H9 (cell line): Measurements from ENCODE around the gene ANKRD62. TPM values are rescaled to one million over a fixed set of nuclear protein-coding genes. Genes with fewer than 3 reads are reported as not detected.
"Not testable (repeated sequence)": the region's sequence is repeated elsewhere in the genome, so short reads cannot be mapped to it uniquely, and the experiment has no call there.

Source experiments
- DNase-seq: peaks from one replicate; pipeline ENCODE4 v3.0.0-alpha.2; 2017
- H2AFZ ChIP-seq: one replicate; pipeline ENCODE4 v1.6.1; 2013; ENCODE audit warnings: mild to moderate bottlenecking, low read length, control low read depth, moderate library complexity
- H2AK5ac ChIP-seq: 2 replicates; pipeline ENCODE4 v1.6.1; 2013; ENCODE audit warnings: low read length, control low read depth, mixed read lengths; ENCODE audit not compliant: insufficient read length
- H2BK120ac ChIP-seq: one replicate; pipeline ENCODE4 v1.6.1; 2013; ENCODE audit warnings: low read depth, mild to moderate bottlenecking, low read length, control low read depth, inconsistent platforms; ENCODE audit not compliant: poor library complexity, severe bottlenecking
- H2BK12ac ChIP-seq: 2 replicates; pipeline ENCODE4 v1.6.1; 2013; ENCODE audit warnings: low read length, control low read depth, mixed read lengths, low read depth; ENCODE audit not compliant: insufficient read length
- H2BK15ac ChIP-seq: 2 replicates; pipeline ENCODE4 v1.6.1; 2013; ENCODE audit warnings: low read depth, low read length, control low read depth
- H2BK20ac ChIP-seq: one replicate; pipeline ENCODE4 v1.6.1; 2013; ENCODE audit warnings: low read depth, mild to moderate bottlenecking, low read length, control low read depth, inconsistent platforms; ENCODE audit not compliant: poor library complexity, severe bottlenecking
- H2BK5ac ChIP-seq: 2 replicates; pipeline ENCODE4 v1.6.1; 2013; ENCODE audit warnings: low read length, control low read depth, mixed read lengths; ENCODE audit not compliant: insufficient read length
- H3K14ac ChIP-seq: 2 replicates; pipeline ENCODE4 v1.6.1; 2013; ENCODE audit warnings: low read length, control low read depth; ENCODE audit not compliant: insufficient read depth
- H3K18ac ChIP-seq: 2 replicates; pipeline ENCODE4 v1.6.1; 2013; ENCODE audit warnings: low read depth, mild to moderate bottlenecking, mixed read lengths, low read length, control low read depth; ENCODE audit not compliant: insufficient read length
- H3K23ac ChIP-seq: 2 replicates; pipeline ENCODE4 v1.6.1; 2013; ENCODE audit warnings: low read length, control low read depth, mixed read lengths, low read depth; ENCODE audit not compliant: insufficient read length
- H3K23me2 ChIP-seq: 2 replicates; pipeline ENCODE4 v1.6.1; 2013; ENCODE audit warnings: low read depth, mild to moderate bottlenecking, mixed read lengths, low read length, control low read depth; ENCODE audit not compliant: insufficient read length, poor library complexity, severe bottlenecking
- H3K27ac ChIP-seq: 2 replicates; pipeline ENCODE4 v1.5.1; 2013; ENCODE audit warnings: low read length, control low read depth, mixed read lengths, low read depth; ENCODE audit not compliant: insufficient read length
- H3K27me3 ChIP-seq: 2 replicates; pipeline ENCODE4 v1.6.1; 2013; ENCODE audit warnings: low read length, control low read depth, inconsistent platforms; ENCODE audit not compliant: insufficient read depth
- H3K4ac ChIP-seq: 2 replicates; pipeline ENCODE4 v1.6.1; 2013; ENCODE audit warnings: low read depth, mild to moderate bottlenecking, control low read depth, inconsistent platforms, low read length, moderate library complexity
- H3K4me1 ChIP-seq: 2 replicates; pipeline ENCODE4 v1.6.1; 2013; ENCODE audit warnings: low read length, control low read depth, inconsistent platforms; ENCODE audit not compliant: insufficient read depth
- H3K4me2 ChIP-seq: 2 replicates; pipeline ENCODE4 v1.6.1; 2013; ENCODE audit warnings: low read length, control low read depth, mixed read lengths; ENCODE audit not compliant: insufficient read length, insufficient read depth
- H3K56ac ChIP-seq: 2 replicates; pipeline ENCODE4 v1.6.1; 2013; ENCODE audit warnings: low read depth, mild to moderate bottlenecking, mixed read lengths, low read length, control low read depth; ENCODE audit not compliant: insufficient read length
- H3K79me1 ChIP-seq: 2 replicates; pipeline ENCODE4 v1.6.1; 2013; ENCODE audit warnings: low read depth, mild to moderate bottlenecking, moderate library complexity, low read length, control low read depth, inconsistent platforms; ENCODE audit not compliant: insufficient read depth, poor library complexity, severe bottlenecking
- H3K79me2 ChIP-seq: 2 replicates; pipeline ENCODE4 v1.6.1; 2013; ENCODE audit warnings: low read length, control low read depth, inconsistent platforms; ENCODE audit not compliant: insufficient read depth
- H3K9ac ChIP-seq: 2 replicates; pipeline ENCODE4 v1.6.1; 2013; ENCODE audit warnings: low read length, control low read depth, mixed read lengths; ENCODE audit not compliant: insufficient read length; ENCODE audit errors: extremely low read depth
- H3K9me3 ChIP-seq: one replicate; pipeline ENCODE4 v1.6.1; 2013; ENCODE audit warnings: low read depth, low read length, inconsistent platforms; ENCODE audit not compliant: control insufficient read depth
- H3T11ph ChIP-seq: one replicate; pipeline ENCODE4 v1.6.1; 2013; ENCODE audit warnings: mild to moderate bottlenecking, low read length, control low read depth, inconsistent platforms
- H4K20me1 ChIP-seq: one replicate; pipeline ENCODE4 v1.6.1; 2013; ENCODE audit not compliant: control insufficient read depth, insufficient read length, insufficient read depth
- H4K5ac ChIP-seq: 2 replicates; pipeline ENCODE4 v1.6.1; 2013; ENCODE audit warnings: low read depth, mild to moderate bottlenecking, mixed read lengths, low read length, control low read depth; ENCODE audit not compliant: insufficient read length
- H4K8ac ChIP-seq: replicated peaks from 2 replicates; pipeline ENCODE4 v1.6.1; 2013; ENCODE audit warnings: low read length, control low read depth, mixed read lengths, low read depth; ENCODE audit not compliant: insufficient read length
- H4K91ac ChIP-seq: 2 replicates; pipeline ENCODE4 v1.6.1; 2013; ENCODE audit warnings: low read depth, mild to moderate bottlenecking, moderate library complexity, mixed read lengths, low read length, control low read depth; ENCODE audit not compliant: insufficient read length
- H3K27ac Mint-ChIP-seq, 3 experiments: 2 replicates in 2 of 3; 3 replicates in 1 of 3; pipeline ENCODE4 v1.8.0; 2020 to 2021; ENCODE audit warnings: mixed read lengths in 3 of 3, mild to moderate bottlenecking in 1 of 3, moderate library complexity in 1 of 3
- H3K27me3 Mint-ChIP-seq: 2 replicates; pipeline ENCODE4 v1.8.0; 2021; ENCODE audit warnings: low read depth, mild to moderate bottlenecking, moderate library complexity, mixed read lengths
- H3K36me3 Mint-ChIP-seq, 3 experiments: 2 replicates in 2 of 3; 3 replicates in 1 of 3; pipeline ENCODE4 v1.8.0; 2020 to 2021; ENCODE audit warnings: low read depth in 3 of 3, mixed read lengths in 3 of 3; ENCODE audit not compliant: insufficient read depth in 1 of 3
- H3K4me1 Mint-ChIP-seq, 2 experiments: 2 replicates each; pipeline ENCODE4 v1.8.0; 2020; ENCODE audit warnings: mixed read lengths in 2 of 2
- H3K4me3 Mint-ChIP-seq, 2 experiments: 2 replicates in 1 of 2; 3 replicates in 1 of 2; pipeline ENCODE4 v1.8.0; 2020 to 2021; ENCODE audit warnings: mild to moderate bottlenecking in 2 of 2, mixed read lengths in 2 of 2, moderate library complexity in 1 of 2
- H3K9me3 Mint-ChIP-seq, 2 experiments: 2 replicates in 1 of 2; 3 replicates in 1 of 2; pipeline ENCODE4 v1.8.0; 2020; ENCODE audit warnings: mild to moderate bottlenecking in 2 of 2, mixed read lengths in 2 of 2, moderate library complexity in 1 of 2
- WGBS: extraction: QIAGEN DNeasy Blood & Tissue Kit; methylation state at CpG from one replicate; pipeline ENCODE4 v1.1.7; 2013; ENCODE audit warnings: missing lambda C conversion rate, low lambda C conversion rate, mixed read lengths; ENCODE audit not compliant: insufficient read length; ENCODE audit errors: extremely low coverage; 5-methylcytosine and 5-hydroxymethylcytosine counted together
- total RNA-seq: library from RNA; stranded (reverse); gene quantifications from 2 replicates; pipeline ENCODE4 v1.2.1, GENCODE V29; 2021

ANKRD62 gene
- total RNA-seq, 1 experiment from 2014 or later = not detected

- not testable (repeated sequence) for H2BK20ac ChIP-seq
Observed at GRCh38 chr18:12140866-12141265, 47.2 kb downstream of the ANKRD62 start.

GRCh38 chr18:12141778-12142177 is 48.1 kb downstream of the ANKRD62 start:
- H4K91ac ChIP-seq, H3K4me2 ChIP-seq: not testable (repeated sequence)
- peaks cover 12% of the 10 kb centered on the region; the same call in 1 of the 2 replicates for H3K27me3 Mint-ChIP-seq

More at GRCh38 chr18:12140866-12141265, 47.2 kb downstream of the ANKRD62 start:
- WGBS = no CpG with 5 or more reads among the region's 12 CpGs
- Mint-ChIP-seq H3K9me3 (peaks cover 21 to 24% of the 10 kb centered on the region in 2 experiments), H3K36me3 (peaks cover 5 to 12% (median 9%) of the 10 kb centered on the region in 3 experiments; a peak in 5 of 7 replicates), H3K27me3 (peaks cover 14% of the 10 kb centered on the region)
- not testable (repeated sequence) for H4K20me1 ChIP-seq, DNase-seq, H4K91ac ChIP-seq, H3K79me2 ChIP-seq, H3K56ac ChIP-seq, H3K9me3 ChIP-seq, H2AFZ ChIP-seq, H3K9ac ChIP-seq, H3K27me3 ChIP-seq, H3K27ac ChIP-seq, H3K27ac Mint-ChIP-seq, H4K5ac ChIP-seq, H3K4me3 Mint-ChIP-seq, H3K79me1 ChIP-seq, H2BK5ac ChIP-seq, H3K4me1 Mint-ChIP-seq, H3K4me1 ChIP-seq, H2BK120ac ChIP-seq, H4K8ac ChIP-seq, H3K23ac ChIP-seq, H3T11ph ChIP-seq, H2BK12ac ChIP-seq, H2BK15ac ChIP-seq, H3K4ac ChIP-seq, H3K14ac ChIP-seq, H3K18ac ChIP-seq, H3K4me2 ChIP-seq, H3K23me2 ChIP-seq, H2AK5ac ChIP-seq

More at GRCh38 chr18:12141778-12142177, 48.1 kb downstream of the ANKRD62 start:
- Mint-ChIP-seq H3K9me3 (peaks cover 21 to 24% of the 10 kb centered on the region in 2 experiments), H3K36me3 (peaks cover 5 to 12% (median 9%) of the 10 kb centered on the region in 3 experiments; a peak in 5 of 7 replicates)
- H3K79me2 ChIP-seq, H2BK5ac ChIP-seq, DNase-seq, H3T11ph ChIP-seq, H3K79me1 ChIP-seq, H3K27ac ChIP-seq, H3K9me3 ChIP-seq, H3K4me3 Mint-ChIP-seq, H2BK12ac ChIP-seq, H3K14ac ChIP-seq, H3K56ac ChIP-seq, H2BK15ac ChIP-seq, H2AFZ ChIP-seq, H4K8ac ChIP-seq, H2BK20ac ChIP-seq, H2BK120ac ChIP-seq, H4K20me1 ChIP-seq, H4K5ac ChIP-seq, H3K4me1 ChIP-seq, H3K18ac ChIP-seq, H3K9ac ChIP-seq, H3K27ac Mint-ChIP-seq, H3K23ac ChIP-seq, H3K27me3 ChIP-seq, H3K23me2 ChIP-seq, H3K4ac ChIP-seq, H3K4me1 Mint-ChIP-seq, H2AK5ac ChIP-seq: not testable (repeated sequence)
- WGBS = no CpG with 5 or more reads among the region's 5 CpGs
